Liver (tissue), 9 donors: ENCODE data around the gene AKR1A1. TPM values are rescaled to one million over a fixed set of nuclear protein-coding genes. Genes with fewer than 3 reads are reported as not detected.
"Not testable (repeated sequence)": the region's sequence is repeated elsewhere in the genome, so short reads cannot be mapped to it uniquely, and the experiment has no call there.

Source experiments
- DNase-seq: peaks from one replicate; pipeline ENCODE4 v3.0.0-alpha.2; 2017; ENCODE audit warnings: low spot score
- H3K27ac ChIP-seq, 2 donors: one replicate each; pipeline ENCODE4 v1.7.0; 2013; ENCODE audit warnings: inconsistent platforms in 2 of 2, low read length in 2 of 2, control low read depth in 1 of 2, low read depth in 1 of 2, mild to moderate bottlenecking in 1 of 2
- H3K27me3 ChIP-seq, 4 donors: one replicate each; pipeline versions ENCODE4 v1.6.1 to v1.7.0; 2013; ENCODE audit warnings: low read length in 3 of 4, inconsistent platforms in 1 of 4, mild to moderate bottlenecking in 1 of 4, moderate library complexity in 1 of 4; ENCODE audit not compliant: control insufficient read depth in 4 of 4, insufficient read depth in 4 of 4
- H3K36me3 ChIP-seq, 4 donors: one replicate each; pipeline versions ENCODE4 v1.6.1 to v1.7.0; 2013; ENCODE audit warnings: low read length in 3 of 4, mild to moderate bottlenecking in 3 of 4, low read depth in 1 of 4, moderate library complexity in 1 of 4; ENCODE audit not compliant: control insufficient read depth in 4 of 4, insufficient read depth in 3 of 4
- H3K4me1 ChIP-seq, 4 donors: one replicate each; pipeline versions ENCODE4 v1.6.1 to v1.7.0; 2013; ENCODE audit warnings: low read length in 3 of 4, mild to moderate bottlenecking in 3 of 4, moderate library complexity in 1 of 4; ENCODE audit not compliant: control insufficient read depth in 4 of 4, insufficient read depth in 4 of 4
- H3K4me3 ChIP-seq, 3 donors: one replicate each; pipeline versions ENCODE4 v1.6.1 to v1.7.0; 2013; ENCODE audit warnings: low read length in 3 of 3, control low read depth in 1 of 3, low read depth in 1 of 3, mild to moderate bottlenecking in 1 of 3
- H3K9ac ChIP-seq, 2 donors: one replicate each; pipeline ENCODE4 v1.7.0; 2013; ENCODE audit warnings: low read length in 2 of 2, mild to moderate bottlenecking in 2 of 2, moderate library complexity in 2 of 2, control low read depth in 1 of 2, low read depth in 1 of 2
- H3K9me3 ChIP-seq, 4 donors: one replicate each; pipeline versions ENCODE4 v1.6.1 to v1.7.0; 2013; ENCODE audit warnings: low read length in 3 of 4; ENCODE audit not compliant: control insufficient read depth in 4 of 4
- CTCF ChIP-seq: fragments of 150-350 bp; IDR thresholded peaks from 2 replicates; pipeline ENCODE4 v1.5.1; 2017; ENCODE audit warnings: improper control_type of control experiment, low read depth, low read length; ENCODE audit not compliant: missing input control
- FOXA1 ChIP-seq: IDR thresholded peaks from 2 replicates; pipeline ENCODE4 v1.6.1; 2016; ENCODE audit warnings: antibody characterized with exemption
- GABPA ChIP-seq, 2 donors: IDR thresholded peaks in 1 of 2; conservative IDR thresholded peaks in 1 of 2; 2 replicates each; pipeline ENCODE4 v1.6.1; 2016; ENCODE audit warnings: antibody characterized with exemption in 2 of 2, mild to moderate bottlenecking in 1 of 2, moderate library complexity in 1 of 2
- HNF4A ChIP-seq, 2 donors: conservative IDR thresholded peaks; 2 replicates each; pipeline ENCODE4 v1.6.1; 2016; ENCODE audit warnings: antibody characterized with exemption in 2 of 2, mild to moderate bottlenecking in 2 of 2
- JUND ChIP-seq, 2 donors: IDR thresholded peaks; 2 replicates each; pipeline ENCODE4 v1.6.1; 2016; ENCODE audit warnings: antibody characterized with exemption in 2 of 2
- NR2F2 ChIP-seq: IDR thresholded peaks from 2 replicates; pipeline ENCODE4 v1.6.1; 2016; ENCODE audit warnings: antibody characterized with exemption
- RAD21 ChIP-seq, 2 donors: IDR thresholded peaks; 2 replicates each; pipeline ENCODE4 v1.6.1; 2016; ENCODE audit warnings: antibody characterized with exemption in 2 of 2, mild to moderate bottlenecking in 2 of 2
- RXRA ChIP-seq, 2 donors: IDR thresholded peaks; 2 replicates each; pipeline ENCODE4 v1.6.1; 2017 to 2018; ENCODE audit warnings: antibody characterized with exemption in 2 of 2, mild to moderate bottlenecking in 1 of 2
- SP1 ChIP-seq: IDR thresholded peaks from 2 replicates; pipeline ENCODE4 v1.6.1; 2018; ENCODE audit warnings: antibody characterized with exemption, mild to moderate bottlenecking
- TAF1 ChIP-seq: conservative IDR thresholded peaks from 2 replicates; pipeline ENCODE4 v1.6.1; 2016; ENCODE audit warnings: antibody characterized with exemption, mild to moderate bottlenecking
- YY1 ChIP-seq: IDR thresholded peaks from 2 replicates; pipeline ENCODE4 v1.6.1; 2016; ENCODE audit warnings: antibody characterized with exemption, mild to moderate bottlenecking
- WGBS: extraction: QIAGEN DNeasy Blood & Tissue Kit; methylation state at CpG from one replicate; pipeline ENCODE4 v1.1.7; 2013; 5-methylcytosine and 5-hydroxymethylcytosine counted together
- polyA plus RNA-seq, 2 donors: library from polyadenylated mRNA; stranded (reverse) in 1 of 2; unstranded in 1 of 2; fragments of 200-250 nt in 1 of 2; fragments of >200 nt in 1 of 2; fragmentation: Nextera tagmentation in 1 of 2; extraction: Ambion mirVana in 1 of 2; gene quantifications; one replicate each; pipeline versions ENCODE4 v1.2.1 to v1.2.3, GENCODE V29; 2013 to 2015
- total RNA-seq, 2 donors: library from RNA; depleted of rRNA; stranded (reverse); fragments of >200 nt; gene quantifications; one replicate each; pipeline ENCODE4 v1.2.3, GENCODE V29; 2014
- TF ChIP-seq, protein P1 (sequence below): IDR thresholded peaks from 2 replicates; pipeline ENCODE4 v1.6.1; 2016; ENCODE audit warnings: antibody characterized with exemption
- TF ChIP-seq, protein P2 (sequence below): IDR thresholded peaks from 2 replicates; pipeline ENCODE4 v1.6.1; 2016; ENCODE audit warnings: antibody characterized with exemption
- donor health status: healthy.
- donor health status: healthy.
- donor health status: healthy.
- donor health status: healthy.
- donor health status: healthy.

Gene AKR1A1
- total and polyA plus RNA-seq, 4 donors, result 86.3 to 253 (median 218) TPM

DNA sequence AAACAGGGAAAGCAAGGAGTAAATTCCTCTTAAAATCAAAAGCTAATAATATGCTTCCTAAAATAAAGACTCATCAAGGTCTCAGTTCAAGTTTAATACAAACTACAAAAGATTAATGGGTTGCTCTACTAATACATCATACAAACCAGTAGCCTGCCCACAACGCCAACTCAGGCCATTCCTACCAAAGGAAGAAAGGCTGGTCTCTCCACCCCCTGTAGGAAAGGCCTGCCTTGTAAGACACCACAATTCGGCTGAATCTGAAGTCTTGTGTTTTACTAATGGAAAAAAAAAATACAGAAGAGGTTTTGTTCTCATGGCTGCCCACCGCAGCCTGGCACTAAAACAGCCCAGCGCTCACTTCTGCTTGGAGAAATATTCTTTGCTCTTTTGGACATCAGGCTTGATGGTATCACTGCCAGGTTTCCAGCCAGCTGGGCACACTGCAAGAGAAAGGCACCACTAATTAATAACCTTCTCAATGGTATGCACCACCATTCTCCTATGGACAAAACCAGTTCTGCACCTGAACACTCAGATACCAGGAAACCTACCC is 39.6 kb upstream of the AKR1A1 start:
- H3K27me3 ChIP-seq, result no peaks in the 10 kb centered on the region
- H3K36me3 ChIP-seq, result peaks cover 13 to 60% (median 50%) of the 10 kb centered on the region in 4 donors
- 88% methylated on average over 4 of the region's 4 CpGs for WGBS
- no peak overlapping the region for H3K9ac ChIP-seq
- H3K27ac ChIP-seq, result no peak overlapping the region
- no peak for DNase-seq
- peaks cover 0 to 34% (median 23%) of the 10 kb centered on the region in 4 donors for H3K4me1 ChIP-seq
- TF ChIP-seq FOXA1, result no peak
- TF ChIP-seq HNF4A (conservative IDR thresholded peaks at IDR 0.05), result no peak
- no peak for TF ChIP-seq TAF1
- TF ChIP-seq JUND (IDR thresholded peaks at IDR 0.05), result no peak
- TF ChIP-seq YY1, result no peak
- TF ChIP-seq SP1, result no peak
- TF ChIP-seq, protein P1, sequence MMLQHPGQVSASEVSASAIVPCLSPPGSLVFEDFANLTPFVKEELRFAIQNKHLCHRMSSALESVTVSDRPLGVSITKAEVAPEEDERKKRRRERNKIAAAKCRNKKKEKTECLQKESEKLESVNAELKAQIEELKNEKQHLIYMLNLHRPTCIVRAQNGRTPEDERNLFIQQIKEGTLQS, result no peak
- no peak for TF ChIP-seq CTCF
- no peak for TF ChIP-seq GABPA (IDR thresholded peaks at IDR 0.05 in 1 of 2, conservative IDR thresholded peaks at IDR 0.05 in 1 of 2)
- no peak for TF ChIP-seq NR2F2
- TF ChIP-seq RXRA (IDR thresholded peaks at IDR 0.05), result no peak
- TF ChIP-seq RAD21 (IDR thresholded peaks at IDR 0.05), result no peak
- no peak overlapping the region for H3K4me3 ChIP-seq
- H3K9me3 ChIP-seq, result no peaks in the 10 kb centered on the region

DNA sequence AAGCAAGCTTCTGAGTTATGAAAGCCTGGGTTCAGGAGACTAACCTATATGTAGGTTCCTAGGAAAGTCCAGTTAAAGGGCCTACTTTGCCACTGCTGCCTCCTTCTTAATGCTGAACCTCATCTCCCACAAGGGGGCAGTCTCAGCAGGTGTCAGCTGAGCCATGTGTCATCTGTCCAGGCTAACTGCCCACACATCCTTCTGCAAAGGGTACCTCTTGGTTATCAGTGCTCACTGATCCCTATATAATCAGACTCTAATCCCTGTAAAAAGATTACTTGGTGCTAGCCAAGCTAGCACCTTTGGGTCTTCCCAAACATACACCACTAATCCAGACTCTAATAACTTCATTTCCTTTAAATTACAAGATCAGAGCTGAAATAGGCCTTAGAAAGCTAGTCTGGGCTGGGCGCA is 38.0 kb upstream of the AKR1A1 start:
- 98% methylated on average over 1 of the region's 1 CpG for WGBS
- Histone ChIP-seq H3K36me3 (peaks cover 18 to 72% (median 59%) of the 10 kb centered on the region in 4 donors), H3K4me1 (peaks cover 0 to 35% (median 33%) of the 10 kb centered on the region in 4 donors), H3K27ac (no peak overlapping the region), H3K9ac (no peak overlapping the region), H3K27me3 (no peaks in the 10 kb centered on the region), H3K4me3 (no peak overlapping the region), H3K9me3 (no peaks in the 10 kb centered on the region)
- TF ChIP-seq CTCF, result peak; percentile 70
- peak; percentile 84 to 92 for TF ChIP-seq RAD21 (IDR thresholded peaks at IDR 0.05)
- peak in 1 of 2 donors; percentile 12 for TF ChIP-seq RXRA (IDR thresholded peaks at IDR 0.05)
- TF ChIP-seq JUND (IDR thresholded peaks at IDR 0.05), result no peak
- no peak for TF ChIP-seq GABPA (IDR thresholded peaks at IDR 0.05 in 1 of 2, conservative IDR thresholded peaks at IDR 0.05 in 1 of 2)
- TF ChIP-seq, protein P2, sequence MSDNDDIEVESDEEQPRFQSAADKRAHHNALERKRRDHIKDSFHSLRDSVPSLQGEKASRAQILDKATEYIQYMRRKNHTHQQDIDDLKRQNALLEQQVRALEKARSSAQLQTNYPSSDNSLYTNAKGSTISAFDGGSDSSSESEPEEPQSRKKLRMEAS, result peak; percentile 28
- no peak for TF ChIP-seq FOXA1
- peak; percentile 74 for DNase-seq

GRCh38 chr1:45513532-45514260 is 36.9 kb upstream of the AKR1A1 start:
- not testable (repeated sequence) for H3K27ac ChIP-seq, H3K4me3 ChIP-seq, H3K9ac ChIP-seq, H3K9me3 ChIP-seq, DNase-seq, H3K27me3 ChIP-seq
- peaks cover 20 to 66% (median 57%) of the 10 kb centered on the region in 4 donors for H3K36me3 ChIP-seq
- peaks cover 3 to 36% (median 30%) of the 10 kb centered on the region in 4 donors for H3K4me1 ChIP-seq
- WGBS, result 75% methylated on average over 9 of the region's 9 CpGs
